ENCODE measurements around the gene UVRAG. TPM values are rescaled to one million over a fixed set of nuclear protein-coding genes. Genes with fewer than 3 reads are reported as not detected.

UVRAG gene
- total and polyA plus RNA-seq, 4 donors, result 7.9 to 47.0 (median 20.1) TPM

DNA sequence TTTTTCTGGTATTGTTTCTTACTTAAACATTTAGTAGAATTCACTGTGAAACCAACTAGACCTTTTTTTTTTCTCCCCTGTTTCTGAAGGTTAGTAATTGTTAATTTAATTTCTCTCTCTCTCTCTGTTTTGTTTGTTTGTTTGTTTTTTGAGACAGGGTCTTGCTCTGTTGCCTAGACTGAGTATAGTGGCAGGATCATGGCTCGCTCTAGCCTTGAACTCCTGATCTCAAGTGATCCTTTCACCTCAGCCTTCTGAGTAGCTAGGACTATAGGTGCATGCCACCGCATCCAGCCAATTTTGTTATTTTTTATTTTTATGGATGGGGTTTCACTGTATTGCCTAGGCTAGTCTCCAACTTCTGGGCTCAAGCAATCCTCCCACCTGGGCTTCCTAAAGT, 165.0 kb downstream of the UVRAG start:
- intact Hi-C loops (cut with DNase I), result no loop called here
- no peak for ATAC-seq (ENCODE audit: low FRiP score)
- 99 to 100% methylated on average over 2 of the region's 2 CpGs for WGBS, 2 donors

DNA sequence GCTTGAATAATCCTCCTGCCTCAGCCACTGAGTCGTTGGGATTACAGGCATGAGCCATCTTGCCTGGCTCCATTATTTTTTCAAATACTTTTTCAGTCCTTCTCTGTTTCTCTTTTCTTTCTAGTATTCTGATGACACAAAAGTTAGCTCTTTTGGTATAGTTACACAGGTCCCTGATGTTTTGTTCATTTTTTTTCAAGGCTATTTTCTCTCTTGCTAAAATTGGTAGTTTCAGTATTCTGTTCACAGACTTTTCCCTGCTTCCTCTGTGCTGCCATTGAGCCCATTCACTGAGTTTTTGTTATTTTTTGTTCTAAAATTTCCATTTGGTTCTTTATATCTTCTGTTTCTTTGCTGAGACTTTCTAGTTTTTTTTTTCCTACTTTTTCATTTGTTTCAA, 166.5 kb downstream of the UVRAG start:
- H3K36me3 ChIP-seq (ENCODE audit: control insufficient read depth in 1 of 2, insufficient read depth in 2 of 2, low read length in 1 of 2), result no peaks in the 10 kb centered on the region

More for the DNA sequence above, 165.0 kb downstream of the UVRAG start:
- H3K4me3 ChIP-seq (ENCODE audit: low read length in 2 of 2), result no peak overlapping the region
- H3K9me3 ChIP-seq (ENCODE audit: control insufficient read depth, low read length), result no peaks in the 10 kb centered on the region
- H3K27me3 ChIP-seq (ENCODE audit: control insufficient read depth in 1 of 2, insufficient read depth in 2 of 2, low read length in 1 of 2), result no peaks in the 10 kb centered on the region
- no peaks in the 10 kb centered on the region for H3K36me3 ChIP-seq (ENCODE audit: control insufficient read depth in 1 of 2, insufficient read depth in 2 of 2, low read length in 1 of 2)
- no peak for DNase-seq
- peaks cover 0 to 3% of the 10 kb centered on the region in 2 donors for H3K4me1 ChIP-seq (ENCODE audit: control insufficient read depth in 1 of 2, insufficient read depth in 2 of 2, low read length in 2 of 2)
- H3K27ac ChIP-seq (ENCODE audit: low read depth in 1 of 2, low read length in 2 of 2), result no peak overlapping the region

DNA sequence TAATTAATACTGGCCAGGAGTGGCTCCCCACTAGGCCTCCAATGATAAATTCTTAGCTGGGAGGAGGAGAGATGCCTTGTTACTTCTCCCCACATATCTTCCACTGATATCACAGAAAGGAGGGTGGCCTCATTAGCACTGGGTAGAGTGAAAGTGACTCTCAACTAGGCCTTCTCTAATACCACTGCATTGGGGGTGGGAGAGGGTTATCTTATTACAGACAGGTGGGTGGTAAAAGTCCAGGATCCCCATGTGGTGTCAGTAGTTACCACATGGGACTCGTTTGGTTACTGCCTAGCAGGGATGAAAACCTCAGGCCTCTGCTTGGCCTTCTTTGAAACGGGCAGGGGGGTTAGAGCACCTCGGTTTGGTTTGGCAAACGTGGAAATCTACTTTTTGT, 167.3 kb downstream of the UVRAG start:
- ATAC-seq (ENCODE audit: low FRiP score) (no peak), DNase-seq (no peak)
- no peaks in the 10 kb centered on the region for H3K27me3 ChIP-seq (ENCODE audit: control insufficient read depth in 1 of 2, insufficient read depth in 2 of 2, low read length in 1 of 2)
- H3K4me1 ChIP-seq (ENCODE audit: control insufficient read depth in 1 of 2, insufficient read depth in 2 of 2, low read length in 2 of 2), result peaks cover 0 to 3% of the 10 kb centered on the region in 2 donors
- WGBS, 2 donors, result 81 to 96% methylated on average over 4 of the region's 4 CpGs
- intact Hi-C loops (cut with DNase I), result no loop called here
- no peaks in the 10 kb centered on the region for H3K36me3 ChIP-seq (ENCODE audit: control insufficient read depth in 1 of 2, insufficient read depth in 2 of 2, low read length in 1 of 2)
- H3K9me3 ChIP-seq (ENCODE audit: control insufficient read depth, low read length), result no peaks in the 10 kb centered on the region
- H3K4me3 ChIP-seq (ENCODE audit: low read length in 2 of 2), result no peak overlapping the region
- H3K27ac ChIP-seq (ENCODE audit: low read depth in 1 of 2, low read length in 2 of 2), result no peak overlapping the region

More for the DNA sequence above, 166.5 kb downstream of the UVRAG start:
- Histone ChIP-seq H3K27ac (ENCODE audit: low read depth in 1 of 2, low read length in 2 of 2) (no peak overlapping the region), H3K4me3 (ENCODE audit: low read length in 2 of 2) (no peak overlapping the region), H3K9me3 (ENCODE audit: control insufficient read depth, low read length) (no peaks in the 10 kb centered on the region), H3K27me3 (ENCODE audit: control insufficient read depth in 1 of 2, insufficient read depth in 2 of 2, low read length in 1 of 2) (no peaks in the 10 kb centered on the region), H3K4me1 (ENCODE audit: control insufficient read depth in 1 of 2, insufficient read depth in 2 of 2, low read length in 2 of 2) (peaks cover 0 to 3% of the 10 kb centered on the region in 2 donors)
- DNase-seq (no peak), ATAC-seq (ENCODE audit: low FRiP score) (no peak)
- WGBS, 2 donors, result 90 to 93% methylated on average over 1 of the region's 1 CpG
- intact Hi-C loops (cut with DNase I), result no loop called here

DNA sequence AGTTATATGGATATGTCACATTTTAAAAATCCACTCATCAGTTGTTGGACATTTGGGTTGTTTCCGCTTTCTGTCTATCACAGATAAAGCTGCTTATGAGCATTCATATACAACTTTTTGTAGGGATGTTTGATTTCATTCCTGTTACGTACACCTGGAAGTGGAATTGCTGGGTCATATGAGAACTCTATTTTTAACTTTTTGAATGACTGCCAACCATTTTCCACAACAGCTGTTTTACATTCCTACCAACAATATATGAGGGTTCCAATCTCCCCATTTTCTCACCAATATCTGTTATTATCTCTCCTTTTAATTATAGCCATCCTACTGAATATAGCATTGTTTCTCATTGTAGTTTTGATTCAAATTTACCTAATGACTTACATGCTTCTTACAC, 172.0 kb downstream of the UVRAG start:
- WGBS, 2 donors, result 56 to 69% methylated on average over 2 of the region's 2 CpGs
- Histone ChIP-seq H3K4me1 (ENCODE audit: control insufficient read depth in 1 of 2, insufficient read depth in 2 of 2, low read length in 2 of 2) (no peaks in the 10 kb centered on the region), H3K4me3 (ENCODE audit: low read length in 2 of 2) (no peak overlapping the region), H3K9me3 (ENCODE audit: control insufficient read depth, low read length) (no peaks in the 10 kb centered on the region), H3K27ac (ENCODE audit: low read depth in 1 of 2, low read length in 2 of 2) (no peak overlapping the region), H3K36me3 (ENCODE audit: control insufficient read depth in 1 of 2, insufficient read depth in 2 of 2, low read length in 1 of 2) (no peaks in the 10 kb centered on the region), H3K27me3 (ENCODE audit: control insufficient read depth in 1 of 2, insufficient read depth in 2 of 2, low read length in 1 of 2) (no peaks in the 10 kb centered on the region)
- intact Hi-C loops (cut with DNase I), result no loop called here
- DNase-seq, result no peak
- ATAC-seq (ENCODE audit: low FRiP score), result no peak

DNA sequence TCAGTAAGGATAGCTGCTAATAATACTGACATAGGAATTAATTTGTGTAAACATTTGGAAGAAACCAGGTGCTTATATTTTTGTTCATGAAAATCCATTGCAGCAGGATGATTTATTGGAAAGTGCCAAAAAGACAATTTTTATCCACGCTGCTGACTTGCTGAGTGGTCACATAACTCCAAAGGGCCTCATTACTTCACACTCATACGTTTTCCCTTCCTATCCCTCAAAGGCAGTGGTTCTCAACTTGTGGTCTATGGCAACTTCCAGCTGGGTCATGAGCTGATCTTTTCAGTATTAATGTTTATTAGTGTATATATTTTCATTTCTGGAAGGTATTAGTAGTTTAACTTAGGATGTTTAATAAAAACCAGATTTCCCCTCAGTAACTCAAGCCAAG, 178.1 kb downstream of the UVRAG start:
- no peak for ATAC-seq (ENCODE audit: low FRiP score)
- Histone ChIP-seq H3K9me3 (ENCODE audit: control insufficient read depth, low read length) (no peaks in the 10 kb centered on the region), H3K27me3 (ENCODE audit: control insufficient read depth in 1 of 2, insufficient read depth in 2 of 2, low read length in 1 of 2) (no peaks in the 10 kb centered on the region), H3K27ac (ENCODE audit: low read depth in 1 of 2, low read length in 2 of 2) (no peak overlapping the region), H3K36me3 (ENCODE audit: control insufficient read depth in 1 of 2, insufficient read depth in 2 of 2, low read length in 1 of 2) (no peaks in the 10 kb centered on the region), H3K4me1 (ENCODE audit: control insufficient read depth in 1 of 2, insufficient read depth in 2 of 2, low read length in 2 of 2) (no peaks in the 10 kb centered on the region), H3K4me3 (ENCODE audit: low read length in 2 of 2) (no peak overlapping the region)
- WGBS, 2 donors, result 92 to 93% methylated on average over 2 of the region's 2 CpGs
- DNase-seq, result no peak
- intact Hi-C loops (cut with DNase I), result no loop called here

DNA sequence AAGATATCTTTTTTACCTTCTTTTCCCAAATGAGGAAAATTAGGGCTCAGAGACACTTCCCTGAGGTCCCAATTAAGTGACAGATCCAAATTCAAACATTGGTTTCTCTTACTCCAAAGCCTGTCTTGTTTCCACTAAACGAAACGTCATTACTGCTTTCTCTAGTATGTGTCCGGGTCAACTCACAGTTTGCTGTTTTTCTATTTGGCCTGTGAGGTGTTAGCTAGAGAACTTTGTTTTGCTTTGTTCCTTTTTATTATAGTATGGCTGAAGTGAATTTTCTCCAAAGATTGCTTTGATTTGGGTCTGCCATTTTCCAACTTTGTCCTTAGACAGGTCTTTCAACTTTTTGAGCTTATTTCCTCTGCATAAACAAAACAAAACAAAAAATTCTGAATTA, 179.6 kb downstream of the UVRAG start:
- Histone ChIP-seq H3K36me3 (ENCODE audit: control insufficient read depth in 1 of 2, insufficient read depth in 2 of 2, low read length in 1 of 2) (no peaks in the 10 kb centered on the region), H3K9me3 (ENCODE audit: control insufficient read depth, low read length) (no peaks in the 10 kb centered on the region), H3K27me3 (ENCODE audit: control insufficient read depth in 1 of 2, insufficient read depth in 2 of 2, low read length in 1 of 2) (no peaks in the 10 kb centered on the region), H3K27ac (ENCODE audit: low read depth in 1 of 2, low read length in 2 of 2) (no peak overlapping the region), H3K4me1 (ENCODE audit: control insufficient read depth in 1 of 2, insufficient read depth in 2 of 2, low read length in 2 of 2) (no peaks in the 10 kb centered on the region), H3K4me3 (ENCODE audit: low read length in 2 of 2) (no peak overlapping the region)
- 85 to 92% methylated on average over 3 of the region's 3 CpGs for WGBS, 2 donors
- DNase-seq (no peak), ATAC-seq (ENCODE audit: low FRiP score) (no peak)
- intact Hi-C loops (cut with DNase I), result no loop called here

DNA sequence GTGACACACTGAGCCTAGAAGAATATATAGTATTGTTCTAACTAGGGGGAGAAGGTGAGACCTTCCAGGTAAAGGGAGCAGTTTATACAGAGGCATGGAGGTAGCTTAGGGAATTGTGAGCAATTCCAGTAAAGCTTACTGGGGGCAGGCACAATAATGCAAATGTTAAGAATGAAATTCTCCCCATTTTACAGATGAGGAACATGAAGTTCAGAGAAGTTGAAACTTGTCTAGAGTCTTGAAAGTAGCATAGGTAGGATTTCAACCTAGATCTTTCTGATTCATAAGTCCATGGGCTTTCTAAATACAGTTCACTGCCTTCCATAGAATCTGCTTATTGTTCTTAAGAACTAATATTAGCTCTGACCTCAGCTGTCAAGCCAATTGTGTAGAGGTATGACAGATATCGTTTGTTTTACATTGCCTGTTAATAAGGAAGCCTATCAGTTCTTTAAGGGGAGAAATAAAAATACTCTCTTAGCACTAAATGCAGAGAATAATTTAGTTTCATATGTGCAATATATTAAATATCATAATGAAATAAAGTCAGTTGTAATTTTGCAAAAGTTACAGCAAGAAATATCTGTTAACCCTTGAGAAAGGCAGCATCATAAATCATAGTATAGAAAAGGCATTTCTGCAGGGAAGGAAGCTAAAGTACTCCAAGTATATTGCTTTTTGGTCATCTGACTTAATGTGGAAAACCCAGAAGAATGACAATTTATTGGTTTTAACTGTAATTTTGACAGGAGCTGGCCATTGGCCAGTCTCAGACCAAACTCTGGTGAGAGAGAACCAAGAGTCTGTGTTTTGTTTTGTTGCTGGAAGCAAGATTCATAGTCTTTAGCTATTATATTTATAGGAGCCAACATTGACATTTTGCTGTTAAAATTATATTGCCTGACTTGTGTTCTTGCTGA, 181.8 kb downstream of the UVRAG start:
- H3K9me3 ChIP-seq (ENCODE audit: control insufficient read depth, low read length), result no peaks in the 10 kb centered on the region
- no peak overlapping the region for H3K4me3 ChIP-seq (ENCODE audit: low read length in 2 of 2)
- no peaks in the 10 kb centered on the region for H3K36me3 ChIP-seq (ENCODE audit: control insufficient read depth in 1 of 2, insufficient read depth in 2 of 2, low read length in 1 of 2)
- WGBS, 2 donors, result 63% methylated on average over 1 of the region's 1 CpG
- H3K27me3 ChIP-seq (ENCODE audit: control insufficient read depth in 1 of 2, insufficient read depth in 2 of 2, low read length in 1 of 2), result no peaks in the 10 kb centered on the region
- H3K27ac ChIP-seq (ENCODE audit: low read depth in 1 of 2, low read length in 2 of 2), result no peak overlapping the region
- DNase-seq (no peak), ATAC-seq (ENCODE audit: low FRiP score) (no peak)
- H3K4me1 ChIP-seq (ENCODE audit: control insufficient read depth in 1 of 2, insufficient read depth in 2 of 2, low read length in 2 of 2), result no peaks in the 10 kb centered on the region
- intact Hi-C loops (cut with DNase I), result no loop called here

DNA sequence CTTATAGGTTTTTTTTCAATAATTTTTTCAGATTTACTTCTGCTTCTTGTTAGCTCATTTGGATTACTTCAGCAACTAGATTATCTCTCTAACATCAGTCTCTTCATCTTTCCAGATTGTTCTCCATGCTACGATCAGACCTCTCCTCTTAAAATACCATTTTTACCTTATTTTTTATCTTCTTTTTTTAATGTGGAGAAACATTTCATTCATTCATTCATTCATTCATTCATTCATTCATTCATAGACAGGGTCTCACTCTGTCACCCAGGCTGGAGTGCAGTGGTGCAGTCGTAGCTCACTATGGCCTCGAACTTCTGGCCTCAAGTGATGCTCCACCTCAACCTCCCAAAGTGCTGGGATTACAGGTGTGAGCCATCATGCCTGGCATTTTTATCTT, 189.4 kb downstream of the UVRAG start:
- H3K4me1 ChIP-seq (ENCODE audit: control insufficient read depth in 1 of 2, insufficient read depth in 2 of 2, low read length in 2 of 2), result no peaks in the 10 kb centered on the region
- no peak overlapping the region for H3K27ac ChIP-seq (ENCODE audit: low read depth in 1 of 2, low read length in 2 of 2)
- H3K27me3 ChIP-seq (ENCODE audit: control insufficient read depth in 1 of 2, insufficient read depth in 2 of 2, low read length in 1 of 2), result no peaks in the 10 kb centered on the region
- H3K9me3 ChIP-seq (ENCODE audit: control insufficient read depth, low read length), result no peaks in the 10 kb centered on the region
- DNase-seq, result no peak
- intact Hi-C loops (cut with DNase I), result no loop called here
- H3K4me3 ChIP-seq (ENCODE audit: low read length in 2 of 2), result no peak overlapping the region
- no peaks in the 10 kb centered on the region for H3K36me3 ChIP-seq (ENCODE audit: control insufficient read depth in 1 of 2, insufficient read depth in 2 of 2, low read length in 1 of 2)
- WGBS, 2 donors, result 96 to 97% methylated on average over 3 of the region's 3 CpGs
- ATAC-seq (ENCODE audit: low FRiP score), result no peak

DNA sequence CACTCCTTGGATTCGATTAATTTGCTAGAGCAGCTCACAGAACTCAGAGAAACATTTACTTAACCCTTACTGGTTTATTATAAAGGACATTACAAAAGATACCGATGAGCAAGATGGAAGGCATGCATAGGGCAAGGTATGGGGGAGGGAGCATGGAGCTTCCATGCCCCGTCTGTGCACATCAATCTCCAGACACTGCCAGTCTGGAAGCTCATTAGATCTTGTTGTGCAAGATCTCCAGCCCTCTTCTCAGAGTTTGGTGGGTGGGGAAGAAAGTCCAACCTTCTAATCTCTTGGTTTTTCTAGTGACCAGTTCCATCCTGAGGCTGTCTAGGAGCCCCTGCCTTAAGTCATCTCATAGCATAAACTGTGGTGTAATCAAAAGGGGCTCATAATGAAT, 190.7 kb downstream of the UVRAG start:
- Histone ChIP-seq H3K9me3 (ENCODE audit: control insufficient read depth, low read length) (no peaks in the 10 kb centered on the region), H3K27ac (ENCODE audit: low read depth in 1 of 2, low read length in 2 of 2) (no peak overlapping the region), H3K4me1 (ENCODE audit: control insufficient read depth in 1 of 2, insufficient read depth in 2 of 2, low read length in 2 of 2) (no peaks in the 10 kb centered on the region), H3K36me3 (ENCODE audit: control insufficient read depth in 1 of 2, insufficient read depth in 2 of 2, low read length in 1 of 2) (no peaks in the 10 kb centered on the region), H3K4me3 (ENCODE audit: low read length in 2 of 2) (no peak overlapping the region), H3K27me3 (ENCODE audit: control insufficient read depth in 1 of 2, insufficient read depth in 2 of 2, low read length in 1 of 2) (no peaks in the 10 kb centered on the region)
- intact Hi-C loops (cut with DNase I), result no loop called here
- no peak for ATAC-seq (ENCODE audit: low FRiP score)
- no peak for DNase-seq
- 92 to 93% methylated on average over 3 of the region's 3 CpGs for WGBS, 2 donors
